OCI-LY1 (cell line): ENCODE results near the gene DCTN5.

Source experiments
- CTCF ChIP-seq: fragments of 200-600 bp; sonication (generic), shearing (Covaris generic); IDR thresholded peaks from 2 replicates; pipeline ENCODE4 v1.5.1; 2017; ENCODE audit warnings: mild to moderate bottlenecking, antibody characterized with exemption, low read length, moderate library complexity, mixed read lengths
- EZH2 ChIP-seq: fragments of 200-600 bp; sonication (generic), shearing (Covaris generic); IDR thresholded peaks from 2 replicates; pipeline ENCODE4 v1.8.0; 2017; ENCODE audit warnings: borderline replicate concordance, mixed run types, mild to moderate bottlenecking, antibody characterized with exemption, low read length, moderate library complexity, mixed read lengths

GRCh38 chr16:23679274-23679985, 38.2 kb downstream of the DCTN5 start:
- no peak for TF ChIP-seq CTCF
- TF ChIP-seq EZH2, result no peak
